Glomerular endothelial cell (primary cell): Measurements from ENCODE around the gene PARD3. TPM values are rescaled to one million over a fixed set of nuclear protein-coding genes. Genes with fewer than 3 reads are reported as not detected.

ENCODE experiments used
- DNase-seq: peaks from one replicate; pipeline ENCODE4 v3.0.0-alpha.2; 2011; ENCODE audit warnings: low read depth, low spot score; ENCODE audit errors: extremely low read depth
- total RNA-seq: library from RNA; depleted of rRNA; stranded (reverse); fragments of >200 nt; gene quantifications from 2 replicates; pipeline ENCODE4 v1.2.3, GENCODE V29; 2015

The PARD3 gene
- total RNA-seq, 1 donor from 2014 or later, result 23.0 TPM

GRCh38 chr10:34131152-34131551 is 683.9 kb downstream of the PARD3 start:
- no peak for DNase-seq

DNA sequence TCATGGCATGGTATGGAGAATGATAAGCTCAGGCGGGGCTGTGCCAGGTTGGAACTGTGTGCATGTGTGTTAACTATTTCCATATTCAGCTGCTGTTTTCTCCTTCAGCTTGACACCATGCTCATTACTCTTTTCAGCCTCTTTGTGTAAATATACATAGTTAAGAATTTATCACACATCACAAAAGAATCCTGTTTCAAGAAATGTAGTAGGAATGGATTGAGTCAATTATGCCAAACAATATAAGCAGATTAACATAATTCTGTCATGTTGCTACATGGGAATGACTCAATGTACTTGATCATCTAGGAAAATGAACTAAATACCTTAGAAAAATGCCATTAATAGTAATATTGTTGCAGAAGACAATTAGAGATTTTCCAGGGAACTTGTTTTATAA is 687.4 kb downstream of the PARD3 start:
- DNase-seq, result no peak

- DNase-seq, result no peak
Measured at GRCh38 chr10:34126371-34127151, 688.5 kb downstream of the PARD3 start.

GRCh38 chr10:34125702-34126101 is 689.4 kb downstream of the PARD3 start:
- DNase-seq, result no peak

DNA sequence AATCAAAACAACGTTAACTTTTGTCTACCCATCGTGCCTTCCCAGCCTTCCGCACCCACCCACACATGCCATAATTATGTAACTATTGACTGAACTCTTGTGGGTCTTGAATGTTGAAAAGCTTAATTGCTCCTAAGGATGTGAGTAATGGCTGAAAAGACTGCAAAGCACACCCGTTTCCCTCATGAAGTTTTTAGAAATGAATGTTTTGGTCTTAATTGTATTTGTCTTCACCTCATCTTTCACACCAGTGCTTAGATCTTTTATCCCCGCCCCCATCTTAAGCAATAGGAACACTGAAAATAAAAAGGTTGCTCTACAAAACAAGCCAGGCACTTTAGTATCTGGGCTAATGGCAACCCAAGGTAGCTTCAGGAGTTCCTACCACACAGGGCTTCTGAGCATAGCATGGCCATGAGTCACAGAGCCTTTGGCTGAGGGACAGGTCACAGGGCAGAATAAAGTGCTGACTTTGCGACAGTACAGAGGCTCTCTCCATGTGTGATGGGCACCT is 690.5 kb downstream of the PARD3 start:
- DNase-seq, result no peak

DNA sequence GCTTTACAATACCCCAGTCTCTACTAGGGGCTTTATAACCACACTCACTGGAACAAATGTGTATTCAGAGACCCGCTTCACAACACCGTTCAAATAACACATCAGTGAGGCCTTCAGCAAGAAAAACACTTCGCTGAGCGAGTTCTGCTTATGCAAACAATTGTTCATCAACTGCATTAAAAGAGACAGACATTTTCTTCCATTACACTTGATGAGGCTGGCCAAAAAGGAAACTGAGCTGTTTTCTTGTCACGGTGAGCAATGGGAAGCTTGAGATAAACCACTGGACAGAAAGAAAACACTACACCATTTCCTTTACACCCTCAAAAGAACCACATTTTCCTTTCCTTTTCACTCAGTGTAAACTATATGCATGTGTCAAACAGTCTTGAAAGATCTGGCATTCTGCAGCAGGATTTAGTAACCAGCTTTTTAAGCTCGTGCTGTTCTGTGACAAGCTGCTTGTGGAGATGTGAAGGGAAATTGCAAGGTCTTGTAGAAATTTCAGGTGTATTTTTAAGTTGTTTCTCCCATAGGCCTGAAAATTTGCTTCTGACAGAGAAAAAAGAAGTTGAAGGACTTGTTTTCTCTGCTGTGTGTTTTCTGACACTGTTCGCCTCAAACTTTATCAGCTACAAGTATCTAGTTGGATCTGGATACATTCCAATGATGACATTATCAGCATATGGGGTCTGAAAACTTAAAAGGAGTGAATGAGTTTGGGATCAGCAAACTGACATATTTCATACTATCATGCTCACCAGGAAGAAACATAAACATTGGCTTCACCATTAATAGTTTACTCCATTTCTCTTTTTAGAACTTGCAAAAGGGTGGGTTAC is 693.1 kb downstream of the PARD3 start:
- DNase-seq, result no peak

GRCh38 chr10:34121125-34121753 is 693.9 kb downstream of the PARD3 start:
- no peak for DNase-seq

DNA sequence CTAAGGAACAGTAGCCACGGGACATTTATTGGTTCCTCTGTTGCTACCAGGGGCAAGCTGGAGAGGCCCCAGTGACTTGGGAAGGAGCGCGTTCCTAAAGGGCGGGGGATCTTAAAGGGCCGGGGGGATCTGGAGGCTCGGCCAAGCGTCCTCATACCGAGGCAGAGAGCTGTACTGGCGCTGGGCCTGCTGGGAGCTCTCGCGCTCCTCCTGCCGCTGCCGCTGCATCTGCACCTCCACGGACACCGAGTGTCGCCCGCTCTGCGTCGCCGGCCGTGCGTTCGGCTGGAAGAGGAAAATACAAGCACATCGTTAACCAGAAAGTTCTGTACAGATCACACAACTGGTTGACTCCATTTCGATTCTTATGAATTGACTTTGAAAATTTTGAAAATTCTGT is 695.6 kb downstream of the PARD3 start:
- DNase-seq, result no peak

GRCh38 chr10:34116681-34117271 is 698.3 kb downstream of the PARD3 start:
- DNase-seq, result no peak

DNA sequence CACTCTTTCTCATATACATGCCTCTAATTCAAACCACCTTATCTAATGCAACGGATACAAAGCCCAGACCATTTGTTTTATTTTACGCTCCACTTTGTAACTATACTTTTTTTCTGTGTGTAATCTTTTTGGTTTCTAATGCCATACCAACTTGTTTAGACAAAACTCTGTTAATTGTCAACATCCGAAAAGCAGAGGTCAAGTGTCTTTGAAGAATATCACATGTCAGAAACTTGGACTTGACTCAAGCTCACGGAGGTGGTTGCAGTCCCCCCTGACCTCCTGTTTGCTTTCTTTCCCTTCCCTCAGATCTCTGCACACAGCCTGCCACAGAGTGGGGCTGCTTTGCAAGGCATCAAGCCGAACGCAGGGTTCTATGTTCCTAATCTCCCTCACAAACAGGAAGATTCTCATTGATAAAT is 698.9 kb downstream of the PARD3 start:
- DNase-seq, result no peak

DNA sequence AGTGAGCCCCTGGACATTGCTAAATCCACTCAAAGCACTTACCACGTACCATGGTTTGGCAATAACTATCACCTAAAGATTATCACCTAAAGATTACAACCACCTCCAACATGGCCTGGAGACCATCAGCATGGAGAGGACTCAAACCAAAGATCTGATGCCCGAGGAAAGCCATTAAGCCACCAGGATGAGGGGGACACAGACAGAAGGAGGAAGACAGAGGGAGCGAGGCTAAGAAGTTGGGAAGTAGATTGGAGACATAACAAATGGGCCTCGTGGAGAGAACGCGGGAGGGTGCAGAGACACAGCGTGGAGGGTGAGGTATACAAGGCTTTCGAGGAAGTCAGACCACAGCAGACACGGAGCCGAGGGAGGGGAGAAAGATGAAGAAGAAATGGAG is 700.2 kb downstream of the PARD3 start:
- DNase-seq, result no peak

- DNase-seq, result no peak
Measured at GRCh38 chr10:34113504-34114225, 701.4 kb downstream of the PARD3 start.

DNA sequence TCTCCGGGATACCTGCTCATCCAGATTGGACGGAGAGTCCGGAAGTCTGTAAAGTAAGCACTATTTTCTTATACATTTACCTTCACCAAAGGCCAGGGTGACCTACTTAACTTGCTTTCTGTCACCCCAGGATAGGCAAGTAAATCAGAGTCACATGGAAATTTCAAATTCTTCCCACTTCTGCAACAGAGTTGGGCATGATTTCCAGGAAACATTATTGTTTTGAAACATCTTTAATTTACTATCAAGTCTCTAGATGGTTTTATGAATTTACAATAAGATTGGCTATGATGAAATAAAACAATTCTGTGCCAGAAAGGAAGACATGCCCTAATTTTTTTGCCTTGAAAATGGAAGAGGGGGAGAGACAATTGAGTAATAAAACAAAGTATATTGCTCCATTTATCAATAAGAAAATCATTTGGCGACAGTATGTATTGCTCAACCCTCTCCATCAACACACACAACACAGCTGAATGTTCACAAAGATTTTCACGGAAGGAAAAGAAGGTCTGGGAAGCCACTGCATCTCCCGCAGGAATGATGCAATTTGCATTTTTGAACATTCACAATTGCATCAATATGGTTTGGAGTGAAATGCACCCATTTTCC is 702.8 kb downstream of the PARD3 start:
- DNase-seq, result no peak

- DNase-seq, result no peak
Measured at GRCh38 chr10:34111179-34111578, 703.9 kb downstream of the PARD3 start.

GRCh38 chr10:34109952-34110702 is 705.0 kb downstream of the PARD3 start:
- DNase-seq, result no peak

DNA sequence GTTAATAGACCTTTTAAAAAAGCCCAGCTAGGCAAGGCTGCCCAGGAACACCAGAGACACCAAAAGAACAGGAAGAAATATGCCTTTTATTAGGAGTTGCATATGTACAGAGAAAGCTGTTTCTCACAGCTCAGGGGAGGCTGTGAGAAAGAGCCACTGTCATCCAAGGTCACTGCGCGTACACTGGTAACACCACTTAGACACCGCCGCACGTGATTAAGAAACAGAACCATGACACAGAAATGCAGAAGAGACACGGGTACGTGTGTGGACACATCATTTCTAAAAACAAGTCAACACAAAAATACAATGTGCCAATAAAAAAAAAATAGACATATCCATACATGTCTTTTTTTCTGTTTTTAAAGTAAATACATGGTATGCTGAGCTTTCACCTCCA is 705.6 kb downstream of the PARD3 start:
- DNase-seq, result no peak

DNA sequence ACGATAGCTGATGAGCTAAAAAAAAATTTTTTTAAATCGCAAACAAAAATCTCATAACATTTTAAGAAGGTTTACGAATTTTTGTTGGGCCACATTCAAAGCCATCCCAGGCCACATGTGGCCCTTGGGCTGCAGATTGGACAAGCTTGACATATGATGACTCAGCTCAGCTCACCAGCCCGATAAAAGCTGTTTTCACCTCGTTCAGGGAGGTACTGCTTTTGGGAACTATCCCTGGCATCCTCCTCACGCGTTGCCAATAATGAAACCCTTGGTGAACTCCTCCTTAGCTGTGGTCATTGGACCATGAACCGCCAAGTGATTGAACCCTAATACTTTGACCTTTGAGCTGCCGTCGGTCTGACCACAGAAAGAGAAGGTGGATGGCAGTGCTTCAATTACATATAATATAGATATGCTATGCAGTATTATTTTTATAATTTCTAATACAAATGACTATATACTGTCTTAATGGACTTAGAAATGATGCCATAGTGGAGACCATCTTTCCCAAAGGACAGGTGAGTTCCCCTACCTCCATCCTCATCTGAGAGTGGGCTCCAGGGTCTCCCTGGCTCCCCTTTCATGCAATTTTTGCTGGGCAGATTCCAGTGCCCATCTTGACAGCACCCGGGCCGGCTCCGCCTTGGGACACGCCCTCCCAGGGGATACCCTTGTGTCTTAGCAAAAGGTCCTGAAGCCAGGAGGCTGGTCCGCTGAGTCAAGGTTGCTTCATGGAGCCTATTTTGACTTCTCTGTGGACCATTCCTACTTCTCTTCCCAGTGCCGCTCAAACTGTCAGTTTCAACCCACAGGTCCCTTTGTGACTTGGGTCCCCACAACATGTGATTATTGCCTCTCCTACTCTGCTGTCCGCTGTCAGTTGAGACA is 707.2 kb downstream of the PARD3 start:
- no peak for DNase-seq

- no peak for DNase-seq
Measured at GRCh38 chr10:34106356-34106885, 708.7 kb downstream of the PARD3 start.
